HCT116 (cell line): Measurements from ENCODE around the gene DPP6. TPM values are rescaled to one million over a fixed set of nuclear protein-coding genes. Genes with fewer than 3 reads are reported as not detected.

Source experiments
- ATAC-seq: fragments of 200-7000 bp; cut with Tn5 transposase; 2 replicates; pipeline ENCODE4 v1.9.1; 2020; ENCODE audit warnings: mild to moderate bottlenecking, moderate library complexity
- BruUV-seq: library from RNA; stranded (reverse); fragments of 400-500 nt; replicated peaks from 2 replicates; lab custom pipeline; 2021; lab: Mats Ljungman, UMichigan
- CTCF ChIA-PET: fragments of 300-600 bp; sonication (Branson Sonifier 250); formaldehyde crosslinking; loops from one replicate; lab custom pipeline; 2021; ENCODE audit warnings: antibody characterized with exemption; lab: Charles Lee
- POLR2A ChIA-PET: fragments of 300-600, 350-600 bp; sonication (Branson Sonifier 250); formaldehyde crosslinking; loops from one replicate; lab custom pipeline; 2021; ENCODE audit warnings: antibody characterized with exemption; lab: Charles Lee
- RAD21 ChIA-PET, 2 experiments: fragments of 300-600 bp; sonication (Branson Sonifier 250); formaldehyde crosslinking; loops; one replicate each; lab custom pipeline; 2023; ENCODE audit warnings: low total read pairs in 2 of 2; ENCODE audit not compliant: uncharacterized antibody in 2 of 2, unreplicated experiment in 2 of 2, low non-redundant PET in 1 of 2; lab: Charles Lee
- DNase-seq: peaks from one replicate; pipeline ENCODE4 v3.0.0-alpha.2; 2010; ENCODE audit warnings: low read depth, low spot score
- H2AFZ ChIP-seq: fragments of 200-600 bp; shearing (Covaris generic), sonication (generic); 2 replicates; pipeline ENCODE4 v1.6.1; 2017; ENCODE audit warnings: low read depth, mixed run types, mixed read lengths, antibody characterized with exemption, low read length; ENCODE audit not compliant: poor library complexity, severe bottlenecking
- H3K27ac ChIP-seq: 2 replicates; pipeline ENCODE4 v1.5.1; 2012; ENCODE audit warnings: low read depth, low read length
- H3K27me3 ChIP-seq: fragments of 200-600 bp; sonication (generic); 2 replicates; pipeline ENCODE4 v1.6.1; 2016; ENCODE audit warnings: mixed run types, low read length, mixed read lengths; ENCODE audit not compliant: insufficient read depth
- H3K36me3 ChIP-seq, 2 experiments: fragments of 200-500 bp in 1 of 2; fragments of 200-600 bp in 1 of 2; sonication (Bioruptor generic) in 1 of 2; sonication (generic) in 1 of 2; 2 replicates each; pipeline versions ENCODE4 v1.5.1 to v1.6.1; 2014 to 2016; ENCODE audit warnings: low read length in 2 of 2, inconsistent platforms in 1 of 2, mixed read lengths in 1 of 2, mixed run types in 1 of 2; ENCODE audit not compliant: insufficient read depth in 2 of 2, control insufficient read depth in 1 of 2
- H3K4me1 ChIP-seq, 2 experiments: fragments of 200-600 bp in 1 of 2; sonication (generic) in 1 of 2; 2 replicates each; pipeline versions ENCODE4 v1.5.1 to v1.6.1; 2012 to 2017; ENCODE audit warnings: low read length in 2 of 2, inconsistent platforms in 1 of 2, mild to moderate bottlenecking in 1 of 2, mixed read lengths in 1 of 2, mixed run types in 1 of 2, moderate library complexity in 1 of 2; ENCODE audit not compliant: insufficient read depth in 2 of 2, control insufficient read depth in 1 of 2
- H3K4me2 ChIP-seq: fragments of 200-600 bp; sonication (generic); 2 replicates; pipeline ENCODE4 v1.6.1; 2017; ENCODE audit warnings: mixed run types, low read length, mixed read lengths
- H3K4me3 ChIP-seq, 2 experiments: fragments of 200-600 bp in 1 of 2; sonication (generic) in 1 of 2; replicated peaks in 1 of 2; 2 replicates each; pipeline ENCODE4 v1.5.1; 2011 to 2016; ENCODE audit warnings: low read length in 2 of 2, control low read depth in 1 of 2, low read depth in 1 of 2, mild to moderate bottlenecking in 1 of 2, mixed read lengths in 1 of 2, mixed run types in 1 of 2
- H3K79me2 ChIP-seq: fragments of 200-600 bp; sonication (generic); 2 replicates; pipeline ENCODE4 v1.6.1; 2017; ENCODE audit warnings: mild to moderate bottlenecking, mixed run types, low read length, moderate library complexity, mixed read lengths; ENCODE audit not compliant: insufficient read depth
- H3K9ac ChIP-seq: fragments of 200-600 bp; sonication (generic); 2 replicates; pipeline ENCODE4 v1.6.1; 2016; ENCODE audit warnings: low read length, mixed read lengths
- H3K9me2 ChIP-seq: fragments of 200-600 bp; sonication (generic), shearing (Covaris generic); 2 replicates; pipeline ENCODE4 v1.6.1; 2017; ENCODE audit warnings: mixed run types, mild to moderate bottlenecking, moderate library complexity; ENCODE audit not compliant: insufficient read depth
- H3K9me3 ChIP-seq, 2 experiments: fragments of 200-500 bp in 1 of 2; fragments of 200-600 bp in 1 of 2; sonication (Bioruptor generic) in 1 of 2; sonication (generic) in 1 of 2; 2 replicates each; pipeline ENCODE4 v1.6.1; 2014 to 2017; ENCODE audit warnings: low read length in 2 of 2, mixed read lengths in 2 of 2, inconsistent platforms in 1 of 2, low read depth in 1 of 2, mild to moderate bottlenecking in 1 of 2, mixed run types in 1 of 2, moderate library complexity in 1 of 2; ENCODE audit not compliant: control insufficient read depth in 1 of 2, insufficient read depth in 1 of 2
- H4K20me1 ChIP-seq: fragments of 200-600 bp; sonication (generic), shearing (Covaris generic); 2 replicates; pipeline ENCODE4 v1.6.1; 2017; ENCODE audit warnings: mixed run types, mild to moderate bottlenecking, moderate library complexity; ENCODE audit not compliant: insufficient read depth
- CBX3 ChIP-seq: IDR thresholded peaks from 2 replicates; pipeline ENCODE4 v1.6.1; 2012; ENCODE audit warnings: low read depth
- CTCF ChIP-seq, 3 experiments: fragments of 200-600 bp in 1 of 3; sonication (generic) in 1 of 3; IDR thresholded peaks in 2 of 3; conservative IDR thresholded peaks in 1 of 3; 2 replicates each; pipeline ENCODE4 v1.5.1; 2012 to 2017; ENCODE audit warnings: low read depth in 2 of 3, low read length in 2 of 3, antibody characterized with exemption in 1 of 3, borderline replicate concordance in 1 of 3, control low read depth in 1 of 3, mild to moderate bottlenecking in 1 of 3, mixed read lengths in 1 of 3, mixed run types in 1 of 3, moderate library complexity in 1 of 3; ENCODE audit not compliant: insufficient read depth in 1 of 3
- EGR1 ChIP-seq: IDR thresholded peaks from 2 replicates; pipeline ENCODE4 v1.6.1; 2012; ENCODE audit warnings: low read depth
- EZH2phosphoT487 ChIP-seq: fragments of 200-600 bp; IDR thresholded peaks from 2 replicates; pipeline ENCODE4 v1.6.1; 2018; ENCODE audit warnings: antibody characterized with exemption, borderline replicate concordance
- FOSL1 ChIP-seq: IDR thresholded peaks from 2 replicates; pipeline ENCODE4 v1.6.1; 2012; ENCODE audit warnings: low read depth
- JUND ChIP-seq: IDR thresholded peaks from 2 replicates; pipeline ENCODE4 v1.6.1; 2012
- MAX ChIP-seq: IDR thresholded peaks from 2 replicates; pipeline ENCODE4 v1.6.1; 2012
- POLR2A ChIP-seq: IDR thresholded peaks from 2 replicates; pipeline ENCODE4 v1.7.0; 2011; ENCODE audit warnings: borderline replicate concordance; ENCODE audit not compliant: insufficient read depth, insufficient read length; ENCODE audit errors: extremely low read depth
- POLR2AphosphoS5 ChIP-seq: IDR thresholded peaks from 2 replicates; pipeline ENCODE4 v1.6.1; 2011; ENCODE audit warnings: mild to moderate bottlenecking, low read depth, low read length, moderate library complexity
- RAD21 ChIP-seq: IDR thresholded peaks from 2 replicates; pipeline ENCODE4 v1.6.1; 2012; ENCODE audit warnings: low read depth, mild to moderate bottlenecking
- REST ChIP-seq: IDR thresholded peaks from 2 replicates; pipeline ENCODE4 v1.6.1; 2012; ENCODE audit warnings: low read depth
- SIN3A ChIP-seq: IDR thresholded peaks from 2 replicates; pipeline ENCODE4 v1.6.1; 2012; ENCODE audit warnings: low read depth
- SP1 ChIP-seq: IDR thresholded peaks from 2 replicates; pipeline ENCODE4 v1.6.1; 2012; ENCODE audit warnings: low read depth
- TCF7L2 ChIP-seq: IDR thresholded peaks from 2 replicates; pipeline ENCODE4 v1.7.0; 2011; ENCODE audit warnings: borderline replicate concordance, inconsistent platforms; ENCODE audit not compliant: insufficient read depth, insufficient read length; ENCODE audit errors: extremely low read depth
- YY1 ChIP-seq: IDR thresholded peaks from 2 replicates; pipeline ENCODE4 v1.6.1; 2011; ENCODE audit warnings: low read length, low read depth, moderate library complexity, mild to moderate bottlenecking; ENCODE audit not compliant: insufficient replicate concordance; ENCODE audit errors: extremely low read depth
- ZBTB33 ChIP-seq: IDR thresholded peaks from 2 replicates; pipeline ENCODE4 v1.6.1; 2011; ENCODE audit warnings: mild to moderate bottlenecking, low read length, moderate library complexity; ENCODE audit not compliant: insufficient replicate concordance; ENCODE audit errors: extremely low read depth
- ZNF274 ChIP-seq: fragments of 200-500 bp; sonication (Bioruptor generic); IDR thresholded peaks from 2 replicates; pipeline ENCODE4 v1.6.1; 2014; ENCODE audit warnings: mild to moderate bottlenecking, low read depth, low read length, inconsistent platforms
- intact Hi-C: fragments of 100-400 bp; cut with micrococcal nuclease; formaldehyde crosslinking; loops from 2 replicates; pipeline ENCODE4 v1.10.0; 2022
- total RNA-seq: library from RNA; stranded (reverse); gene quantifications from one replicate; pipeline ENCODE4 v1.2.1, GENCODE V29; 2021; ENCODE audit not compliant: unreplicated experiment

DPP6 gene
- total RNA-seq, 1 experiment from 2014 or later = not detected

- H3K27me3 ChIP-seq = no peaks in the 10 kb centered on the region
- H3K9me2 ChIP-seq = no peaks in the 10 kb centered on the region
- H4K20me1 ChIP-seq = no peaks in the 10 kb centered on the region
- ChIA-PET POLR2A (no interaction called here), RAD21 (no interaction called here), CTCF (no interaction called here)
- H3K9me3 ChIP-seq = peaks cover 5 to 30% of the 10 kb centered on the region in 2 experiments; a peak in 2 of 4 replicates
- no peaks in the 10 kb centered on the region for H3K36me3 ChIP-seq
- H3K9ac ChIP-seq = no peak overlapping the region
- BruUV-seq = no TSS peak
- H3K4me2 ChIP-seq = no peak overlapping the region
- H2AFZ ChIP-seq = no peak overlapping the region
- H3K4me3 ChIP-seq = no peak overlapping the region
- no peaks in the 10 kb centered on the region for H3K4me1 ChIP-seq
- TF ChIP-seq YY1 = no peak
- no peak for TF ChIP-seq POLR2AphosphoS5
- TF ChIP-seq ZNF274 = no peak
- no peak for TF ChIP-seq EGR1
- no peak for TF ChIP-seq POLR2A
- TF ChIP-seq REST = no peak
- TF ChIP-seq MAX = no peak
- TF ChIP-seq SIN3A = no peak
- TF ChIP-seq FOSL1 = no peak
- TF ChIP-seq JUND = no peak
- TF ChIP-seq EZH2phosphoT487 = no peak
- TF ChIP-seq RAD21 = no peak
- no peak for TF ChIP-seq TCF7L2
- no peak for TF ChIP-seq CTCF (IDR thresholded peaks at IDR 0.05 in 2 of 3, conservative IDR thresholded peaks at IDR 0.05 in 1 of 3; ENCODE audit: borderline replicate concordance in 1 of 3, insufficient read depth in 1 of 3, low read depth in 2 of 3, low read length in 2 of 3)
- TF ChIP-seq SP1 = no peak
- TF ChIP-seq ZBTB33 = no peak
- no peak for TF ChIP-seq CBX3
- ATAC-seq (no peak), DNase-seq (no peak)
- intact Hi-C loops = no loop called here
- no peak overlapping the region for H3K27ac ChIP-seq
- no peaks in the 10 kb centered on the region for H3K79me2 ChIP-seq
Observed at GRCh38 chr7:154198481-154198880, 146.3 kb downstream of the DPP6 start.
